Stimulated activated CD8-positive, alpha-beta memory T cell treated with anti-CD3 and anti-CD28 coated beads, Interleukin-15, amount 100 ng/mL, for 24 hours (primary cell): ENCODE data around the gene SIPA1L3.

Experiments used
- DNase-seq: peaks from one replicate; pipeline ENCODE4 v3.0.0-alpha.2; 2020; ENCODE audit warnings: low read depth

Gene SIPA1L3

GRCh38 chr19:38152461-38153379 lies 245.7 kb downstream of the SIPA1L3 start:
- DNase-seq: no peak

- DNase-seq: no peak
Observed at GRCh38 chr19:38155453-38155852, 248.4 kb downstream of the SIPA1L3 start.

GRCh38 chr19:38158730-38159129 lies 251.7 kb downstream of the SIPA1L3 start:
- no peak for DNase-seq

GRCh38 chr19:38162094-38162493 lies 255.1 kb downstream of the SIPA1L3 start:
- no peak for DNase-seq

GRCh38 chr19:38162632-38163031 lies 255.6 kb downstream of the SIPA1L3 start:
- no peak for DNase-seq

GRCh38 chr19:38163419-38164290 lies 256.6 kb downstream of the SIPA1L3 start:
- no peak for DNase-seq

- no peak for DNase-seq
Observed at GRCh38 chr19:38164526-38164925, 257.5 kb downstream of the SIPA1L3 start.

- DNase-seq: no peak
Observed at GRCh38 chr19:38165335-38165734, 258.3 kb downstream of the SIPA1L3 start.

- DNase-seq: no peak
Observed at GRCh38 chr19:38168637-38169036, 261.6 kb downstream of the SIPA1L3 start.

GRCh38 chr19:38170334-38170733 lies 263.3 kb downstream of the SIPA1L3 start:
- no peak for DNase-seq

GRCh38 chr19:38172001-38172400 lies 265.0 kb downstream of the SIPA1L3 start:
- DNase-seq: no peak

- DNase-seq: no peak
Observed at GRCh38 chr19:38173291-38174041, 266.5 kb downstream of the SIPA1L3 start.

- no peak for DNase-seq
Observed at GRCh38 chr19:38175422-38175821, 268.4 kb downstream of the SIPA1L3 start.

GRCh38 chr19:38180071-38180470 lies 273.1 kb downstream of the SIPA1L3 start:
- no peak for DNase-seq

GRCh38 chr19:38182536-38183210 lies 275.7 kb downstream of the SIPA1L3 start:
- DNase-seq: no peak

- DNase-seq: no peak
Observed at GRCh38 chr19:38183251-38183897, 276.4 kb downstream of the SIPA1L3 start.

- no peak for DNase-seq
Observed at GRCh38 chr19:38184815-38185214, 277.8 kb downstream of the SIPA1L3 start.

- DNase-seq: no peak
Observed at GRCh38 chr19:38185562-38185961, 278.6 kb downstream of the SIPA1L3 start.

GRCh38 chr19:38190061-38190460 lies 283.1 kb downstream of the SIPA1L3 start:
- no peak for DNase-seq

- DNase-seq: no peak
Observed at GRCh38 chr19:38190793-38191192, 283.8 kb downstream of the SIPA1L3 start.

GRCh38 chr19:38191747-38192146 lies 284.7 kb downstream of the SIPA1L3 start:
- no peak for DNase-seq
